ENCODE results near the gene SYNDIG1L.
A peak's percentile ranks its signal among the peaks of the same experiment; 100 is the strongest.
"Not testable (repeated sequence)": the region's sequence is repeated elsewhere in the genome, so short reads cannot be mapped to it uniquely, and the experiment has no call there.

The SYNDIG1L gene

DNA sequence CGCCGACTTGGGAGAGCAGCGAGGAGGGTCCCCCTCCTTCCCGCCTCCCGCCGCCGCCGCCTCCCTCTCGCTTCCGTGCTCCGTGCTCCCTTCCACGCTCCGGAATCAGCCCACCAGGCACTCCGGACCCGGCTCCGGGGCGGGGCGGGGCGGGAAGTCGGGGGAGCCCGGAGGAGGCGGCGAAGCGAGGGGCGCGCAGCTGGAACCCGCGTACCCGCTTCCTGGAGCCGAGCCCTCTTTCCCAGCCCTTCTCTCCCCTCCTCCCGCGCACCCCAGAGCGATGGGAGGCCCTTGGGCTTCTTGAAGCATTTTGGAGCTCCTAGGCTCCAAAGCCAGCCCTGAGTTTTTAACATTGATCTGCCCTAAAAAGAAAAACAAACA, at the start of gene SYNDIG1L:
SYNDIG1L (minus strand) TSS at position 9 of the 381 bp plus-strand sequence. CDS start 16,466 bp downstream, outside the sequence.
- no peak for DNase-seq (ENCODE audit: low read depth in 2 of 2)

DNA sequence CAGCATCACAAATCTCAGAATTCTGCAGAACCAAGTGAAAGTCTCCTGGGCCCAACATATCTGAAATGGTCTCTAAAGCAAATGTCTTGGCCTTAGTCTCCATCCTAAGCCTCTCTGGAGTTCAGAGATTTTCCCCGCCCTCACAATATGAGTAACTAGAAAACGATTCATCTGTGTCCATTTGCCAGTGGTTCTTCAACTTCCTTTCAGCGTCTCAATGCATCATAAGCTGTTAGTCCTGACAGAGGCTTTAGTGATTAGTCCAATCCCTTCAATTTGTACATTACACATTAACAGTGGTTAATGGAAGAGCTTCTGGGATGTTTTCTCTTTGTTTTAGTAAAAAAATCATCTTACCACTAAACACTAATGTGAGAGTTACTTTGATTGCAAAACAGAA, 49.7 kb upstream of the SYNDIG1L start:
- DNase-seq (ENCODE audit: low read depth in 2 of 2), result no peak

DNA sequence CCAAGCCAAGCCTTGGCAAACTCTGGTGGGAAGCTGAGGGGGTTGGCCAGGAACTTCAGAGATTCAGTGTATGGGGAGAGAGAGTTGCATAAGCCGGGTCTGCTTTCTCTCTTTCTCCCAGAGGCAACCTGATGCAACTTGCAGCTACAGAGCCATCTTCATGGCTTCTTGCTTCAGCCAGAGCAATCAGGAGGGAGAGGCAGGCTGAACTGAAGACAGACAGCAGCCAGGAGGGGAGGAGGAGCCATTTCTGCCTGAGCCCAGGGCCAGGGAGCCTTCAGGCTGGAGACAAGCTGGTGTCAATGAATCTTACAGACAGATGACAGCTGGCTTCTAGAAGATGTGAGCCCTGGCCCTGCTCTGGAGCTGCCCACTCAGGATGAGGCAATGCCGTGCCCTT, 48.4 kb upstream of the SYNDIG1L start:
- DNase-seq (ENCODE audit: low read depth in 2 of 2), result no peak

DNA sequence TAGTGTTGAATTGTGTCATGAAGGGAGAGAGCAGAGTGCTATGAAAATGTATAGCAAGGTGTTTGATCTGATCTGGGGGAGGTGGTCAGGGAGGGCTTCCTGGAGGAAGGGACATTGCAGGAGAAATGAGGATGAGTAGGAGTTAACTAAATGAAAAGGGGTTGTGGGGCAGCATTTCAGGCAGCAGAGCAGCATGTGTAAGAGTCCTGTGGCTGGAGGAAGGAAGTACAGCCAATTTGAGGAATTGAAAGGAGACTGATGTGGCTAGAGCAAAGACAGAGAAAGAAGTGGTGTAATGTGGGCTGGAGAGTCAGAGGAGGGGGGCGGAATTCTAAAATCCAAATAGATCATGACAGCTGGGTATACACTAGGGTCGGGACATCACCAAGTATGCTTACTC, 46.6 kb upstream of the SYNDIG1L start:
- no peak for DNase-seq (ENCODE audit: low read depth in 2 of 2)

DNA sequence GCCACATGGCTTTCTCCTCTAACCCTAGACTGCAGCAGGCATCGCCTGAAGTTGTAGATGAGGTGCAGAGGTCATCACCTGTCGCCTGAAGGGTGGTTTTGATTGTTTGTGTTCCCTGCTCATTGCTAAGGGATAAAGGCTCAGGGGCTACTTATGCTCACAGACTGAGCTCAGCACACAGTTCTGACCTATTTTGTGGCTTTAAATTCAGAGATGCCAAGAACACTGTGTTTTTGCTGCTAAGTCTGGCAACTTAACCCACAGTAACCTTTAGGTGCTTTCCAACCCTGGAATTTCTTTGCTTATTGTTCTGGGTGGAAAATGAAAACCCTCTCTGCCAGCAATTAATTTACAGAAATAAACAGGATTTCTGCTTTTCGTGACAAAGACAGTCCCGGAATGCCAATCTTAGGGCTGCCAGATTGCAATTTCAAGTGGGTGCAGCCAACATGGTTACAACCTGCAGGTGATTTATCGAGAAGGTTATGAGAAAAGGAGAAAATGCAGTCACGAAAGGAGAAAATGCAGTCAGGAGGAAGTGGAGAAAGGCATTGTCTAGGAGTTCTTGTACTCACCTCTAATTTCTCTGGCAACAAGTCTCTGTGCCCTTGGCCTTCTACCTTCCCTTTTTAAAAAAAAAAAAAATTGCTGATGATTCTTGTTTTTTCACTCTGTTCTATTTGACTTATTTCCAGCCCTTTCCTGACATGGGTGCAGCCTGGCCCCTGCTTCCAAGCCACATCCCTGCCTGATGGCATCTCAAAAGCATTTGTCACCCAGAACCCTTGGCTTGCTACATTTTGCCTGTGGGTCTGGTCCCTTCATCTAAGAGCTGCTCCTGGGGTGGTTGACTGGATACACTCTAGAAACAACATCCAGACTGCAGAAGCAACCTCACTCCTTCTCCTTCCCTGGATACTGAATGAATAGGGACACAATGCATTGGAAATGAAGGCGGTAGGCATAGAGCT, 43.8 kb upstream of the SYNDIG1L start:
- no peak for DNase-seq (ENCODE audit: low read depth in 2 of 2)

DNA sequence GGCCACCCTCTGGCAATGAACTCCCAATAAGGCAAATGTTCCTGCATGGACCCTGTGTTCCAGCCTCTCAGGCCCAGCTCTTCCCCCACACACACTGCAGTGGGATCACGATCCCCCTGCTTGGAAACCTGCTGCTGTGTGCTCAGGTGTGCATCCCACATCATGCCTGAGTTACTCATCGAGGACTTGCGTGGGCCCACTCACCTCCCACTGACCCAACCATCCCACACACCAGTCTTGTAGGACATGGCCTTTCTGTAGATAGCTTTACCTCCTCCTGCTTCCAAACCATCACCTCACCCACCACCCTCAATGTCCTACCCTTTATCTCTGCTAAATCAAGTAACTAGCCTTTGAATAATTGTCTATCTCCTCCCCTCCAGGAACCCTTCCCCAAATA, 42.5 kb upstream of the SYNDIG1L start:
- no peak for DNase-seq (ENCODE audit: low read depth in 2 of 2)

DNA sequence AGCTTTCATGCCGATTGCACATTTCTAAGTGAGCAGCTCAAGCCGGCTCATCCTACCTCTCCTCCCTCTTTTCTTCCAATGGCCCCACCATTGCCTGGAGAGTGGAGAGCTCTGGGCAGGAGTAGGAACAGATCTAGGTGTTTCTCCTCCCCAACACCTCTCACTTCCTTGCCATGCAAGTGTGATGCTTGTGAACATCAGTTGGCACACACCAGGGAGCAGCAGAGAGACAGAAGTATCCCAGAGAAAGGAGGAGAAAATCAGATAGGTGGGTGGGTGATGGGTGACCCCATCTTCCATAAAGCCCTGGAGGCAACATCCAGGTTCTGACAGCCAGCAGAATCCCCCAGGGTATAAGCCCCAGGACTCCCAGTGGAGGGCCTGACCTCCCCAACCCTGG, 39.3 kb upstream of the SYNDIG1L start:
- no peak for DNase-seq (ENCODE audit: low read depth in 2 of 2)

DNA sequence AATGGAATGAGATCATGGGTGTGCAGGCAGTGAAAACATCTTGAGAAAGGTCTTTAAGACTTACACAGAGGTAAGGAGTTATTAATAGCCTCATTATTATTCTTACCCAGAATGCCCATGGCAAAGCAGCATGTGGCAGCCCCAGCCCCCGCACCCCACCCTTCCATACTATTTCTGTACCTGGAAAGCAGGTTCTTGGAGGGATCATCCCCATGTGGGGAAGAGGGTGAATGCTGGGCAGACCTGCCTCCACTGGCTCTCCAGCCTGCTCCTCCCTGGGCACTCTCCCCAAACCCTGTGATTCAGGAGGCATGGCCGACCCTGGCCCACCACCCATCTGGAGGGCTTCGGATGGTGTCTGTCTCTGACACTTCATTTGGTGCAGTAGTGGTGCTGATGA, 38.8 kb upstream of the SYNDIG1L start:
- DNase-seq (ENCODE audit: low read depth in 2 of 2), result no peak

DNA sequence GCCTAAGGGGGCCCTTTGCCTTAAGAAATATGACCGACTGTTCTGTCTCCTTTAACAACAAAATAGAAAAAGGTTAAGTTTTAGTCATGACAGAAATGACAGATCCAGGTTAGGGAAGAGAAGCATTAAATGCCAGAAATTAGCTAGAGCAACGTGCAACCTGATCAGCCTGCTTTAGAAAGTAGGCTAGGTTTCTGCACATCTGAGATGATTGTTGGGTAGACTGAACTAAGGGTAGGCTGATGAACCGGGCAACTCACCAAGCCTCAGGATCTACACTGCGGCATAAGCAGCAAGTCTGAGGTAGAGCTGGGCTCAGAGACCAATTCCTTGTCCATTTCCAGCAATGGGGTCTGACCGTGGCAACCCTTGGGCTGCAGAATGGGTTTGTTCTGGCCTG, 37.7 kb upstream of the SYNDIG1L start:
- no peak for DNase-seq (ENCODE audit: low read depth in 2 of 2)

DNA sequence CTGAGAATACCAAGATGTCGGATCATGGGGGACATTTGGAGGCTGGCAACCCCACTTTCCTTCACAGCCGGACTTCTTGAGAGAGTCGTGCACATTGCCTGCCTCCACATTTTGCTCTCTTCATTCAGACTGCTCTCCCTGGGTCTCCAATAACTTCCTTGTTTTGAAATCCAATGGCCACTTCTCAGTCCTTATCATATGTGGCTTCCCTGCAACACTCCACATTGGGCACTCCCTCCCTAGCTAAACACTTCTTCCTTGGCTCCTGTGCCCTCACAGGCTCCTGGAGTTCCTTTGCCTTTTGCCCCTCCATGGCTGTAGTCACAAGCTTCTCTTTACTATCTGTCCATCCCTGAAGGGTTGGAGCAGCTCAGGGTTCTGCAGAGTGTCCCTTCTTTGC, 37.0 kb upstream of the SYNDIG1L start:
- no peak for DNase-seq (ENCODE audit: low read depth in 2 of 2)

DNA sequence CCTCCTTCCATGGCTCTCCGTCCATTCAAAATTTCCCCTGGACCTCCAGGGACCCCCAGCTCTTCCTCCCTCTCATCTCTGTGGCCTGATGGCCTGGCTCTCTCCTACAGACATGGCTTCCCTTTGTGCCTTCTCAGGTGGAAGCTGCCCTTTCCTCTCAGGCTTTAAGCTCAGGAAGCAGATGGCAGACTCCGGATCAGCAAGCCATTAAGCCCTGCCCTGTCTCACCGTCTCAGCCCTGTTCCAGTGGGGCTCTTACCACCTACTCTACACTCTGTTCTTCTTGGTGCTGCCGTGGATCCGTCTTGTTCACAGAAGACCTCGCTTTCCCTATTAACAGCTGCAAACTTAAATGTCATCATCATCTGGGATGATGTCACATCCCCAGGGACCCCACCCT, 34.0 kb upstream of the SYNDIG1L start:
- no peak for DNase-seq (ENCODE audit: low read depth in 2 of 2)

DNA sequence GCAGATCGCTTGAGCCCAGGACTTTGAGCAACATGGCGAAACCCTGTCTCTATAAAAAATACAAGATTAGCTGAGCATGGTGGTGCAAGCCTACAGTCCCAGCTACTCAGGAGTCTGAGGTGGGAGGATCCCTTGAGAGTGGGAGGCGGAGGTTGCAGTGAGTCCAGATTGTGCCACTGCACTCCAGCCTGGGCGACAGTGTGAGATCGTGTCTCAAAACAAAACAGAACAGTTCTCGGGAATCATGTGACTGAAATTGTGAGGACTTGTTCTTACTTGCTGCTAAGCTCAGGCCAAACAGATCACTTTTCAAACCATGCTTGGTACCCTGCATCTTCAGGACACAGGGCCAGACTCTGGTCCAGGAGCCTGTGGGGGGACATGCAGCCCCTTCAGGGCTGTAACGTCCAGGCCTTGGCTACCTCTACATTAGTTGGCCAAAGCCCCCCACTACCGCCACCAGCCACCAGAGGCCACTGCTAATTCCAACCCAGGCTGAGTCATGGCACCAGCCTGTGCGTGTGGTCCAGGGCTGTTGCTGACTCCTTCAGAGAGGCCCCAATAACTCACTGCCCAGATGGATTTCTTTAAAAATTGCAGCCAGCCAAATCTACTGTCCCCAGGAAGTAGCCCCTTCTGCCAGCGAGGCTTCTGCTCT, 33.4 kb upstream of the SYNDIG1L start:
- peak in 1 of 2 experiments; percentile 17 for DNase-seq (ENCODE audit: low read depth in 2 of 2)

DNA sequence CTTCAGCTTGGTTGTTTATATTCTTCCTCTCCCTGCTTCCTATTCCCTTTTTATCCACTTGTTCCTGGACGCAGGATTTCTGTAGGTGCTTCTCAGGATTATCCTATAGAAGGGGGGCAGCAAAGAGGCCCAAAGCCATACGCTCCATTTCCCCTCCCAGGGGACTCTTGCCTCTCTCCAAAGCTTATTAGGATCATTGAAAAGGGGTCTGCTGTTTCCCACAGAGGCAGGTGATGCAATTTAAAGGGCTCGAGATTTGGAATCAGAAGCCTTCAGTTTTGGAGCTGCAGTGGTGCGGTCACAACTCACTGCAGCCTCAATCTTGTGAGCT, 31.5 kb upstream of the SYNDIG1L start:
- DNase-seq (ENCODE audit: low read depth in 2 of 2), result no peak

DNA sequence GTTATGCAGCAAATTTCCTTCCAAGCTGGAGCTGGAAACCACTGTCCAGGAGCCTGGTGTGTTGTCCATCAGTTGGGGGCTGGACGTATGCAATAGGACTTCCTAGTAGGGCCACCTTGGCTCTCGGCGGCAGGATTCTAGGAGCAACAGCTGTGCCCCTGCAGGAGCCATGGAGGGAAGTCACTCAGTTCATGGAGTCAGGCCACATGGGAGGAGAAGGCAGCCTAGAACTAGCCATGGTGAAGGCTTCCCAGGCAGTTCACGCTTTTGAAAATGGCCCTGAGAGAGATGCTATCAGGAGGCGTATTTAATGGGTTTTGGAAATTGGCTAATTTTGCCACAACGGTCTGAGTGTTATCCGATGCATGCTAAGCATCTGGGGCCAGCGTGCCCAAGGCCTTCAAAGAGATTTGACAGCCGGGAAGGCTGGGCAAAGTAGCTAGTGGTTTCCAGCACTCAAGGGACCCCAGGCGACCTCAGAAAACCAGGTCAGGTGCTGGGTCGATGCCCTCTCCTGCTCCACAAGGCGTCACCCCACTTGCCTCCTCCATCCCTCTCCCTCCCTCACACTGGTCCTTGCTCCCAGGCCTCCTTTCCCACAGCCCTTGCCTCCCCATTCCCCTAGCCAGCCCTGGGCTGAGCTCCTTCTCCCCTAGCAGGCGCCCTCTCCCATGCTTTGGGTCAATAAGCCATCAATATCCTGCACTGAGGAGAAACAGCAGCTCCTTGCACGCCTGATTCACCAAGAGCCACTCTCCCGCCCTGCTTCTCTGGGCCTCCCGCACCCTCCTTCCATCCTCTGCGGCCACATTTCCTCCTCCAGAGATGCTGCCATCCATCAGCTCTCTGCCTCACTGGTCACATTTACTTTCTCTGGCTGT, 30.9 kb upstream of the SYNDIG1L start:
- DNase-seq (ENCODE audit: low read depth in 2 of 2), result no peak

DNA sequence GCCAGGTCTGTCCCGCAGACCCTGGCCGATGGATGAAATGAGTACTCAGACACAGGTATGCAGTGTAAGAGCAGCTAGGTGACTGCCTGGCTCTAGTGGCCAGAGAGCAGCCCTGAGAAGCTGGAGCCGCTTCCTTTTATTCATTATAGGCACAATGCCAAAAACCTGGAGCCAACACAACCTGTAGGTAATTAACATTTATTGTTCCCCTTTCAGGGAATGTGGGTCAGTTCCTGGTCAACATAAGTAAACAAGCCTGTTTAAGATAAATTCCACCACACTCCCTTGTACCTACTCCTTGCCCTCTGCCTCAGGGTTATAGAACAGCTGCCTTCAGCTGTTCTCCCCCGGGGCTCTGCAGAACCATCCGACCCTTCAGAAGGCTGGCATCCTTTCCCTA, 28.4 kb upstream of the SYNDIG1L start:
- not testable (repeated sequence) for DNase-seq (ENCODE audit: low read depth in 2 of 2)

DNA sequence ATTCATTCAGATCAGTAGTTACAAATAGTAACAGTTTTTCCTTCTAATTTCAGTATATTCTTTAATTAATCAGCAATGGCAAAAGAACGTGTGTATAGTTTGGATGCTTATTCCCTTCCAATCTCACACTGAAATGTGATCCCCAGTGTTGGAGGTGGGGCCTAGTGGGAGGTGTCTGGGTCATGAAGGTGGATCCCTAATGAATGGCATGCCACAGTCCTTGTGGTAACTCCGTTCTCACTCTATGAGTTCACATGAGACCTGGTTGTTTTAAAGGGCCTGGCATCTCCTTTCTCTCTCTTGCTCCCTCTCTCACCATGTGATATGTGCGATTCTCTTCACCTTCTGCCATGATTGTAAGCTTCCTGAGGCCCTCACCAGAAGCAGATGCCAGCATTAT, 18.9 kb upstream of the SYNDIG1L start:
- DNase-seq (ENCODE audit: low read depth in 2 of 2), result no peak

DNA sequence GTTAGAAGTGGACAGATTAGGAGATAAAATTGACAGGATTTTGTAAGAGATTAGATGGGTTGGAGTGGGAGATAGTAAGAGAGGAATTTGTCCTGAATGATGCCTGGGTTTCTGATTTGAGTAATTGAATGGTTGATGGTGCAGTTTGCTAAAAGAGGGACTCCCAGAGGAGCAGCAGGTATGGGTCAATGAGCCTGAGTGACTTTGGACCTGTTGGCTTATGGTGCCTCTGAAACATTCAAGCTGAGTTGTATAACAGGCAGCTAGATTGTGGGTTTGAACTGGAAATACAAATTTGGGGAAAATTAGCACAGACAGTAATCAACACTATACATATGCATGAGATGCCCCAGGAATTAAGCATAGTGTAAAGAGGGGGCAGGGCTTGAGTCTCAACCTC, 16.7 kb upstream of the SYNDIG1L start:
- no peak for DNase-seq (ENCODE audit: low read depth in 2 of 2)

DNA sequence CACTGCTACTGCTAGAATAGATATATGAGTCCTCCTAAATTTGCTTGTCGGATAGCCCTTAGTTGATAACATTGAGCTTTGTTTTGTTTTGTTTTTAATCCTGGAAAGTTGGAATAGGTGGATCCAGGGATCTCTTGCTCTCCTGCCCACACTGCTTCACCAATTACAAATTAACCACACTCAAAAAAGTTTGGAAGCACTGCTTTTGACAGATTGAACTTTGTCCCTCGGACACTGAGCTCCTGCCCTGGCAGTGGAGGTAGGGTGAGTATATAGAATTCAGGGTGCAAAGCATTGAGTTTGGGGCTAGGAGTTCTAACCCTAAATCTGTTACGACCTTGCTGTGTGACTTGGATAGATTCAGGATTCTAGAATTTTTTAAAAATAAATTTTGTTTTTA, 15.1 kb upstream of the SYNDIG1L start:
- no peak for DNase-seq (ENCODE audit: low read depth in 2 of 2)

DNA sequence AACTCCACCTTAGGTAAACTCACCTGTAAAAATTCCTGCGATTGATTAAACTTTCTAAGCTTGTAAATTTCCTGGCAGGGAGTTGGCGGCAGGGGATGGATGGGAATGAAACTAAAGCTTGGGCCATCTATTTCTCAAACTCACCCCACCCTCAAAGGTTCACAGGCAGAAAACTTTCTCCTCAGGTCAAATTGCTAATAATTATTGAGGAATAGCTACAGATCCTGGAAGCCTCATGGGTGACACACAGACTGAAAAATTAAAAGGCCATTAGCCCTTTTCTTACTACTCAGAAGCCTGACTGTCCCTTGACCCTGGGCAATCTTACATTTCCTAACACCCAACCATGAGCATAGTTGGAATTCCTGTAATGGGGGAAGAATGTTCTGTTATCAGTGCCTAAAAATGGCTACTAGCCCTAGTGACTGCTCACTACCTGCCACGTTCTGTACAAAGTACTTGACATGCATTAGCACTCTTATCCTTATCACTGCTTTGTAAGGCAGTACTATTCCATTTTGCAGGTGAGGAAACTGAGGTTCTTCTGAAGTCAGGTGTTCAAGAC, 12.4 kb upstream of the SYNDIG1L start:
- DNase-seq (ENCODE audit: low read depth in 2 of 2), result no peak

DNA sequence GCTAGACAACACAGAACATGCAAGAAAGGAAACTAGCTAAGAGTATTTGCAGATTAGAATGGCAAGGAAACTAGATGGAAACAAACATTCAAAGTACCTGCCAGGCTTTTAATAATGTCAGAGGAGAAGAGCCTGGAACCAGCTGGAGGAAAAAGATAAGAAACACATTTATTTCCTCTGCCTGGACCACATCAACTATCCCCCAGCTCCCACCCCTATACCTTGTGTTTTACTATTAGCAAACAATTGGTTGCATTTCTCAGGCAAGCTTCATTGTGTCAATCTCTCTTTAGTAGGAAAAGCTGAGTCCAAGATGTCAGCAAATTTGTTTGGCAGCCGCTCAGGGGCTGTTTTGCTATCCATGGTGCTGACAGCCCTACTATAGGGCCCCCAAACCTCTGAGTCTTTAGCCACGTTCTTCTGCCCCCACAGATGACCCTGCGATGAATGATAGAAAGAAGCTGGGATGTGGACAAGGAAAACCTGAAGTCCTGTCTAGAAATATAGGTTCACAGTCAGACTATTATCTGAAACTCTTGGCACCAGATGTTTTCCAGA, 11.6 kb upstream of the SYNDIG1L start:
- DNase-seq (ENCODE audit: low read depth in 2 of 2), result no peak

DNA sequence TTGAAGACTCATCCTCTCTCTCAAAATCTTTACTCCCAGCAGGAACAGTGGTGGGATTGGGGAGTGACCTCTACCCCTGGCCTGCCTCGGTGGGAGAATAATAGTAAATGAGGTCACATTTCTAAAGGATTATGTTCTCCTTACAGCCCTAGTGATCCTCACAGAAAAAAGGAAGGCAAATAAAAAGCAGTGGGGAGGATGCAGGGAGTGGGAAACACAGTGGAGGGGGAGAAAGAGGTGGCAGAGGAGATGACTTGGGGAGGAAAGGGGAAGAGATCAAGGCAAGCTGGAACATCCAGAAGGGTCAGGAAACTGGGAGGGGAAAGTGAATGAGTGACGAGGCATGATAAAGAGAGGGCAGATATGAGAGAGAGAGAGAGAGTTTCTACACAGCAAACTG, 8.3 kb upstream of the SYNDIG1L start:
- no peak for DNase-seq (ENCODE audit: low read depth in 2 of 2)

DNA sequence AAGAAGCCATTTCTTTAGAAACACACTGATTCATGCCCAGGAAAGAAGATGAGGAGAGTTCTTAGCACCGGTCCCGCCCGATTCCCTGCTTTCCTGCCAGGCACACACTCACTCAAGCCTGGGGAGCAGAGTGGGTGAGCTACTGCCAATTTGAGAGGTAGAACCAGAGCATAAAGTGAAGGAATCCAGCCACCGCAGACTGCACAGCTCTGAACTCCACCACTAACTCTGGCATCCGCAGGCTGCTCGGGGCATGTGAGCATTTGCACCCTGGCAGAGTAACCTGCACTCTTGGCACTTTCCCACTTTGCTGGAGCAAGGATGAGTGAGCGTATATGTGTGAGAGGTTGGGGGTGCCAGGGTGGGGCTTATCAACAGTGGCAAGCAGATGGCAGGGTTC, 4.0 kb upstream of the SYNDIG1L start:
- no peak for DNase-seq (ENCODE audit: low read depth in 2 of 2)

All from stimulated activated CD4-positive, alpha-beta T cell treated with anti-CD3 and anti-CD28 coated beads, Interleukin-12 subunit alpha, Interleukin-12 subunit beta, amount 100 ng/mL, for 24 hours (primary cell).